H1 (cell line): ENCODE data around the gene CRAT.

Experiments used
- CTCF ChIP-seq, 3 experiments: IDR thresholded peaks; 1 replicate in 2 of 3; 2 replicates in 1 of 3; pipeline versions ENCODE4 v1.5.1 to v1.6.1; 2011; ENCODE audit warnings: low read length in 3 of 3, mild to moderate bottlenecking in 3 of 3, inconsistent platforms in 2 of 3, low read depth in 1 of 3, moderate library complexity in 1 of 3; ENCODE audit not compliant: insufficient read depth in 1 of 3; ENCODE audit errors: control extremely low read depth in 1 of 3
- EZH2 ChIP-seq: fragments of 200-600 bp; sonication (generic); IDR thresholded peaks from 2 replicates; pipeline ENCODE4 v1.7.1; 2012; ENCODE audit warnings: low read depth, mild to moderate bottlenecking, moderate library complexity, low read length, inconsistent platforms; ENCODE audit not compliant: severe bottlenecking
- GABPA ChIP-seq: IDR thresholded peaks from 2 replicates; pipeline ENCODE4 v1.6.1; 2011; ENCODE audit warnings: mild to moderate bottlenecking, low read length, moderate library complexity, borderline replicate concordance; ENCODE audit not compliant: insufficient read depth
- HDAC2 ChIP-seq, 2 experiments: fragments of 300-600 bp in 1 of 2; sonication (generic) in 1 of 2; IDR thresholded peaks; 2 replicates each; pipeline ENCODE4 v1.6.1; 2011 to 2012; ENCODE audit warnings: low read depth in 2 of 2, low read length in 2 of 2, mild to moderate bottlenecking in 2 of 2, moderate library complexity in 2 of 2, borderline replicate concordance in 1 of 2, inconsistent platforms in 1 of 2
- POLR2A ChIP-seq, 2 experiments: IDR thresholded peaks; 1 replicate in 1 of 2; 2 replicates in 1 of 2; pipeline ENCODE4 v1.6.1; 2011; ENCODE audit warnings: low read depth in 2 of 2, low read length in 2 of 2, mild to moderate bottlenecking in 2 of 2; ENCODE audit errors: control extremely low read depth in 1 of 2
- RAD21 ChIP-seq, 2 experiments: IDR thresholded peaks in 1 of 2; conservative IDR thresholded peaks in 1 of 2; 2 replicates each; pipeline ENCODE4 v1.6.1; 2011; ENCODE audit warnings: low read depth in 2 of 2, low read length in 2 of 2, improper control_type of control experiment in 1 of 2, inconsistent platforms in 1 of 2, mild to moderate bottlenecking in 1 of 2, moderate library complexity in 1 of 2
- SIN3A ChIP-seq, 2 experiments: IDR thresholded peaks in 1 of 2; conservative IDR thresholded peaks in 1 of 2; 2 replicates each; pipeline ENCODE4 v1.6.1; 2011 to 2012; ENCODE audit warnings: low read length in 2 of 2, improper control_type of control experiment in 1 of 2, low read depth in 1 of 2, mild to moderate bottlenecking in 1 of 2
- SP1 ChIP-seq: IDR thresholded peaks from 2 replicates; pipeline ENCODE4 v1.6.1; 2011; ENCODE audit warnings: low read depth, low read length
- TAF1 ChIP-seq: IDR thresholded peaks from 2 replicates; pipeline ENCODE4 v1.6.1; 2011; ENCODE audit warnings: mild to moderate bottlenecking, low read depth, low read length
- TBP ChIP-seq: IDR thresholded peaks from 2 replicates; pipeline ENCODE4 v1.6.1; 2011; ENCODE audit warnings: low read depth, low read length, improper control_type of control experiment
- ZNF274 ChIP-seq: IDR thresholded peaks from 2 replicates; pipeline ENCODE4 v1.7.0; 2012; ENCODE audit warnings: low read length, borderline replicate concordance; ENCODE audit errors: extremely low read depth

DNA sequence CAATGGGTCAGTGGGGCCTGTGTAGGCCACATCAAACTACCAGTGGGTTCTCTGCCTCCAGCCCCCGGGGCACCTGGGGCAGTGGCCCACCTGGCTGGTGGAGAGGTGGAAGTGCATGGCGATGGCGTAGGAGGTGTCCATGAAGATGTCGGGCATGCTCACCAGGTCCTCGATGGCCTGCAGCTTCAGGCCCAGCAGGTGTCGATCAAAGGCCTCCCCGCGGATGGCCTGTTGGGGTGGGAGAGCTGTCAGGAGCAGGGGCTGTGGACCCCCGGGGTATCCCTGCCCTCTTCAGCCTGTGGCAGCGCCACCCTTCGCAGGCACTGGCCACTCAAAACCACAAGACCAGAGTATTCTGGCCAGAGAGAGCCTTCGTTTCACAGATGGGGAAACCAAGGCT is 14.7 kb downstream of the CRAT start:
- TF ChIP-seq EZH2 (no peak), ZNF274 (no peak), SP1 (no peak), HDAC2 (IDR thresholded peaks at IDR 0.05; ENCODE audit: borderline replicate concordance in 1 of 2, low read depth in 2 of 2, low read length in 2 of 2) (no peak), SIN3A (conservative IDR thresholded peaks at IDR 0.05 in 1 of 2, IDR thresholded peaks at IDR 0.05 in 1 of 2; ENCODE audit: low read depth in 1 of 2, low read length in 2 of 2) (no peak), POLR2A (IDR thresholded peaks at IDR 0.05; ENCODE audit: control extremely low read depth in 1 of 2, low read depth in 2 of 2, low read length in 2 of 2) (no peak), TBP (no peak), CTCF (IDR thresholded peaks at IDR 0.05; ENCODE audit: control extremely low read depth in 1 of 3, insufficient read depth in 1 of 3, low read depth in 1 of 3, low read length in 3 of 3) (no peak), RAD21 (IDR thresholded peaks at IDR 0.05 in 1 of 2, conservative IDR thresholded peaks at IDR 0.05 in 1 of 2; ENCODE audit: low read depth in 2 of 2, low read length in 2 of 2) (no peak), TAF1 (no peak), GABPA (no peak)
